ENCODE results near the gene C1QTNF12. TPM values are rescaled to one million over a fixed set of nuclear protein-coding genes. Genes with fewer than 3 reads are reported as not detected.
A peak's percentile ranks its signal among the peaks of the same experiment; 100 is the strongest.

Gene C1QTNF12, protein sequence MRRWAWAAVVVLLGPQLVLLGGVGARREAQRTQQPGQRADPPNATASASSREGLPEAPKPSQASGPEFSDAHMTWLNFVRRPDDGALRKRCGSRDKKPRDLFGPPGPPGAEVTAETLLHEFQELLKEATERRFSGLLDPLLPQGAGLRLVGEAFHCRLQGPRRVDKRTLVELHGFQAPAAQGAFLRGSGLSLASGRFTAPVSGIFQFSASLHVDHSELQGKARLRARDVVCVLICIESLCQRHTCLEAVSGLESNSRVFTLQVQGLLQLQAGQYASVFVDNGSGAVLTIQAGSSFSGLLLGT
- 1.2 TPM for polyA plus RNA-seq (2013, experiment 1 of 2)
- polyA plus RNA-seq (2013, experiment 2 of 2): 0.89 TPM

DNA sequence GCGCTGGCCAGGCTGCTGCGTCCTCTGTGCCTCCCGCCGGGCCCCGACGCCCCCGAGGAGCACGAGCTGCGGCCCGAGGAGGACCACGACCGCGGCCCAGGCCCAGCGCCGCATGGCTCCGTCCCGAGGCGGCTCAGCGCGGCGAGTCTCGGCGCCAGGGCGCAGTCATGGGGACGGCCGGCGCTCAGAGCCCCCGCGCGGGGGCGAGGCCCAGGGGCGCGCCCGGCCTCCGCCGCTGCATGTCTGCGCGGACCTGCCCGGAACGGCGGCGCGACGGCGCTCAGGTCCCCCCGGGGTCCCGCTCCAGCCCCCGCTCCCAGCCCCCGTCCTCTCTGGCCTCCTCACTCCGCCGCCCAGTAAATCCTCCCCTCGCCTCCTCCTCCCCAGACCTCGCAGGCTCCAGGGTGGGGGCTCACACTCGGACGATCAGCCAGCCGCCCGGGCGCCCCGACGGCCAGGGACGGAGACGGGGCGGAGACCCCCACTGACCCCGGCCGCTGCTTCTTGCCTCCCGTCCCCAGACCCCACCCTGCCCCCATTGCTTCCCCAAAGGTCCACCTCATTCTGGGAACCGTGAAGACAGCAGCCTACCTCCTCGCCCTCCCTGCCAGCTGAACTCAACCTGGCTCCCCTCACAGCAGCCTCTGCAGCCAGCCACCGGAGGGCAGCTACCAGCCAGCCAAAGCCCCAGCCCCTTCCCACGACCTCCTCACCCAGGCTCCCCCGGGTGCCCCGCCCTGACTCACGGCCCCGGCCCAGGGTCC is at the start of gene C1QTNF12:
C1QTNF12 (minus strand) TSS at position 146 of the 764 bp plus-strand sequence; CDS start at position 114, 32 bp downstream.
- Histone ChIP-seq H4K91ac (ENCODE audit: low read length) (peak within 1 kb of the TSS; percentile 39), H3K9ac (ENCODE audit: low read length) (no peak within 1 kb of the TSS), H3K18ac (ENCODE audit: low read depth in 1 of 2, low read length in 2 of 2) (peak within 1 kb of the TSS; percentile 62 to 82), H4K8ac (ENCODE audit: low read length) (peak within 1 kb of the TSS; percentile 54), H3K4me2 (ENCODE audit: low read length, poor library complexity, severe bottlenecking) (peak within 1 kb of the TSS; percentile 62), H3K27ac (ENCODE audit: low read length, poor library complexity, severe bottlenecking) (no peak within 1 kb of the TSS), H3K4me1 (ENCODE audit: control insufficient read depth, insufficient read depth, low read depth, low read length) (peaks cover 32% of the 10 kb centered on the region), H2BK120ac (ENCODE audit: low read depth, low read length) (no peak within 1 kb of the TSS), H3K4me3 (ENCODE audit: insufficient read depth in 1 of 2, low read depth in 1 of 2, low read length in 2 of 2) (peak within 1 kb of the TSS in 1 of 2 experiments; percentile 22), H2BK15ac (ENCODE audit: low read depth, poor library complexity, severe bottlenecking) (peak within 1 kb of the TSS; percentile 89), H2BK12ac (ENCODE audit: low read length in 2 of 2) (peak within 1 kb of the TSS; percentile 54 to 55), H3K14ac (ENCODE audit: low read length in 2 of 2) (peak within 1 kb of the TSS in 1 of 2 experiments; percentile 86), H3K36me3 (ENCODE audit: control insufficient read depth in 1 of 2, insufficient read depth in 2 of 2, low read depth in 1 of 2, low read length in 2 of 2) (peaks cover 0 to 44% of the 10 kb centered on the region in 2 experiments), H2BK5ac (ENCODE audit: low read depth, low read length, poor library complexity, severe bottlenecking) (no peak within 1 kb of the TSS), H3K27me3 (ENCODE audit: control insufficient read depth in 1 of 2, insufficient read depth in 1 of 2, low read length in 2 of 2) (peaks cover 6 to 20% of the 10 kb centered on the region in 2 experiments), H3K9me3 (ENCODE audit: control insufficient read depth, low read length) (no peaks in the 10 kb centered on the region), H3K4ac (ENCODE audit: low read depth in 1 of 2, low read length in 2 of 2) (peak within 1 kb of the TSS in 1 of 2 experiments; percentile 64), H2AFZ (ENCODE audit: low read depth, low read length) (no peak within 1 kb of the TSS), H3K79me1 (replicated peaks; ENCODE audit: low read length, poor library complexity, severe bottlenecking) (peaks cover 13% of the 10 kb centered on the region), H3K23ac (ENCODE audit: low read length in 2 of 2) (peak within 1 kb of the TSS in 1 of 2 experiments; percentile 84), H2AK5ac (ENCODE audit: low read length, severe bottlenecking) (no peak within 1 kb of the TSS)
- 13% methylated on average over 34 of the region's 74 CpGs for WGBS
- no peak for DNase-seq

GRCh38 chr1:1295154-1295923 is 48.8 kb upstream of the C1QTNF12 start:
- Histone ChIP-seq H3K27ac (ENCODE audit: low read length, poor library complexity, severe bottlenecking) (no peak overlapping the region), H2BK5ac (ENCODE audit: low read depth, low read length, poor library complexity, severe bottlenecking) (no peak overlapping the region), H3K36me3 (ENCODE audit: control insufficient read depth in 1 of 2, insufficient read depth in 2 of 2, low read depth in 1 of 2, low read length in 2 of 2) (peaks cover 5 to 81% of the 10 kb centered on the region in 2 experiments), H3K9me3 (ENCODE audit: control insufficient read depth, low read length) (no peaks in the 10 kb centered on the region), H2AFZ (ENCODE audit: low read depth, low read length) (no peak overlapping the region), H3K9ac (ENCODE audit: low read length) (no peak overlapping the region), H2BK12ac (ENCODE audit: low read length in 2 of 2) (no peak overlapping the region), H3K14ac (ENCODE audit: low read length in 2 of 2) (no peak overlapping the region), H3K4ac (ENCODE audit: low read depth in 1 of 2, low read length in 2 of 2) (no peak overlapping the region), H3K23ac (ENCODE audit: low read length in 2 of 2) (no peak overlapping the region), H3K79me1 (replicated peaks; ENCODE audit: low read length, poor library complexity, severe bottlenecking) (peaks cover 3% of the 10 kb centered on the region), H3K4me1 (ENCODE audit: control insufficient read depth, insufficient read depth, low read depth, low read length) (peaks cover 16% of the 10 kb centered on the region), H3K4me2 (ENCODE audit: low read length, poor library complexity, severe bottlenecking) (no peak overlapping the region), H4K91ac (ENCODE audit: low read length) (no peak overlapping the region), H3K27me3 (ENCODE audit: control insufficient read depth in 1 of 2, insufficient read depth in 1 of 2, low read length in 2 of 2) (no peaks in the 10 kb centered on the region), H2AK5ac (ENCODE audit: low read length, severe bottlenecking) (no peak overlapping the region), H2BK120ac (ENCODE audit: low read depth, low read length) (no peak overlapping the region), H4K8ac (ENCODE audit: low read length) (no peak overlapping the region), H3K18ac (ENCODE audit: low read depth in 1 of 2, low read length in 2 of 2) (no peak overlapping the region), H2BK15ac (ENCODE audit: low read depth, poor library complexity, severe bottlenecking) (no peak overlapping the region), H3K4me3 (ENCODE audit: insufficient read depth in 1 of 2, low read depth in 1 of 2, low read length in 2 of 2) (no peak overlapping the region)
- no peak for DNase-seq
- WGBS: 96% methylated on average over 35 of the region's 35 CpGs

DNA sequence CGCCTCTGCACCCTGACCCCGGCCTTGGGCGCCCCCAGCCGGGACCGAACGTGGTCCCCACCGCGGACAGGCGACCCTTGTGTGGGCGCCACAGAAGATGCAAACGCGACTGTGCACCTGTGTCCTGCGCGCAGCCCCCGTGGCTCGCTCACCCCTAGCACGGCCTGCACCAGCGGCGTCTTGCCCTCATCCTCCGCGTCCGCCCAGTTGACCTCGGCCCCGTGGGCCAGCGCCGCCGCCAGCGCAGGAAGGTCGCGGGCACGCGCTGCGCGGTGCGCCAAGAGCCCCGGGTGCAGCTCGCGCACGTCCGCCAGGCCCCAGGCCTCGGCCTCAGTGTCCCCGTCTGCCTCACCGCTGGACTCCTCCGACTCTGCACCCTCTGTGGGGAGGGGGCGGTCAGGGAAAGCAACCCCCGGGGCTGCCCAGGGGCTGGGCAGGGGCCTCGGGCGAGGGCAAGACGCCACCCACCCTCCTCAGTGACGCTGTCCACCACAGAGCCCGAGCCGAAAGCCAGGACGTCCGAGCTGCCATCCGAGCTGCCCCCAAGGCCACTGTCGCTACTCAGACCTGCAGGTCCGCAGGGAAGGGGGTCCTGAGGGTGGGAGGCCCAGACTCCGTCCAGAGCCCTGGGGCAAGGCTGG is 47.8 kb upstream of the C1QTNF12 start:
- H3K9ac ChIP-seq (ENCODE audit: low read length): no peak overlapping the region
- H3K18ac ChIP-seq (ENCODE audit: low read depth in 1 of 2, low read length in 2 of 2): no peak overlapping the region
- no peak overlapping the region for H2BK15ac ChIP-seq (ENCODE audit: low read depth, poor library complexity, severe bottlenecking)
- WGBS: 92% methylated on average over 58 of the region's 58 CpGs
- H3K27ac ChIP-seq (ENCODE audit: low read length, poor library complexity, severe bottlenecking): no peak overlapping the region
- no peak overlapping the region for H2AK5ac ChIP-seq (ENCODE audit: low read length, severe bottlenecking)
- no peaks in the 10 kb centered on the region for H3K27me3 ChIP-seq (ENCODE audit: control insufficient read depth in 1 of 2, insufficient read depth in 1 of 2, low read length in 2 of 2)
- no peaks in the 10 kb centered on the region for H3K9me3 ChIP-seq (ENCODE audit: control insufficient read depth, low read length)
- H3K4me2 ChIP-seq (ENCODE audit: low read length, poor library complexity, severe bottlenecking): no peak overlapping the region
- no peak for DNase-seq
- no peak overlapping the region for H3K4me3 ChIP-seq (ENCODE audit: insufficient read depth in 1 of 2, low read depth in 1 of 2, low read length in 2 of 2)
- H4K8ac ChIP-seq (ENCODE audit: low read length): no peak overlapping the region
- no peak overlapping the region for H2BK12ac ChIP-seq (ENCODE audit: low read length in 2 of 2)
- H2AFZ ChIP-seq (ENCODE audit: low read depth, low read length): no peak overlapping the region
- H2BK120ac ChIP-seq (ENCODE audit: low read depth, low read length): no peak overlapping the region
- H4K91ac ChIP-seq (ENCODE audit: low read length): peak overlapping the region; percentile 52
- no peaks in the 10 kb centered on the region for H3K79me1 ChIP-seq (replicated peaks; ENCODE audit: low read length, poor library complexity, severe bottlenecking)
- H3K4me1 ChIP-seq (ENCODE audit: control insufficient read depth, insufficient read depth, low read depth, low read length): peaks cover 18% of the 10 kb centered on the region
- H2BK5ac ChIP-seq (ENCODE audit: low read depth, low read length, poor library complexity, severe bottlenecking): no peak overlapping the region
- no peak overlapping the region for H3K23ac ChIP-seq (ENCODE audit: low read length in 2 of 2)
- peaks cover 5 to 72% of the 10 kb centered on the region in 2 experiments for H3K36me3 ChIP-seq (ENCODE audit: control insufficient read depth in 1 of 2, insufficient read depth in 2 of 2, low read depth in 1 of 2, low read length in 2 of 2)
- H3K4ac ChIP-seq (ENCODE audit: low read depth in 1 of 2, low read length in 2 of 2): no peak overlapping the region
- no peak overlapping the region for H3K14ac ChIP-seq (ENCODE audit: low read length in 2 of 2)

Data from mesenchymal stem cell (in vitro differentiated cells and primary cell).